Measurements from ENCODE around the gene GNB3. TPM values are rescaled to one million over a fixed set of nuclear protein-coding genes. Genes with fewer than 3 reads are reported as not detected.

GNB3 gene
- total and polyA plus RNA-seq, 9 of the 15 experiments (the other 6 are each of a cell fraction or from before 2014, with no cell fraction given) = 1.4 to 5.8 (median 2.0) TPM

- TF ChIP-seq, protein P1, sequence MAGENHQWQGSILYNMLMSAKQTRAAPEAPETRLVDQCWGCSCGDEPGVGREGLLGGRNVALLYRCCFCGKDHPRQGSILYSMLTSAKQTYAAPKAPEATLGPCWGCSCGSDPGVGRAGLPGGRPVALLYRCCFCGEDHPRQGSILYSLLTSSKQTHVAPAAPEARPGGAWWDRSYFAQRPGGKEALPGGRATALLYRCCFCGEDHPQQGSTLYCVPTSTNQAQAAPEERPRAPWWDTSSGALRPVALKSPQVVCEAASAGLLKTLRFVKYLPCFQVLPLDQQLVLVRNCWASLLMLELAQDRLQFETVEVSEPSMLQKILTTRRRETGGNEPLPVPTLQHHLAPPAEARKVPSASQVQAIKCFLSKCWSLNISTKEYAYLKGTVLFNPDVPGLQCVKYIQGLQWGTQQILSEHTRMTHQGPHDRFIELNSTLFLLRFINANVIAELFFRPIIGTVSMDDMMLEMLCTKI (IDR thresholded peaks at IDR 0.05; ENCODE audit: partially characterized antibody) = no peak
- TF ChIP-seq ZNF583 (CRISPR knock-in tag; IDR thresholded peaks at IDR 0.05) (no peak), CBX5 (IDR thresholded peaks at IDR 0.05; ENCODE audit: borderline replicate concordance, low read depth) (no peak), BRD4 (IDR thresholded peaks at IDR 0.05) (no peak), PHF20 (IDR thresholded peaks at IDR 0.05; ENCODE audit: partially characterized antibody) (no peak), KLF10 (CRISPR knock-in tag; IDR thresholded peaks at IDR 0.05) (no peak), ZNF77 (CRISPR knock-in tag; IDR thresholded peaks at IDR 0.05) (no peak), PURB (CRISPR knock-in tag; IDR thresholded peaks at IDR 0.05; ENCODE audit: low read depth) (no peak), ELK1 (CRISPR knock-in tag; IDR thresholded peaks at IDR 0.05) (no peak), ILF3 (IDR thresholded peaks at IDR 0.05; ENCODE audit: borderline replicate concordance) (no peak), HSF4 (CRISPR knock-in tag; IDR thresholded peaks at IDR 0.05; ENCODE audit: borderline replicate concordance) (no peak)
These were observed 20.2 kb downstream of the GNB3 start (continued) for GRCh38 chr12:6860942-6861341.

Data from K562 (cell line).